ENCODE measurements around the gene SGK2.
"Not testable (repeated sequence)": the region's sequence is repeated elsewhere in the genome, so short reads cannot be mapped to it uniquely, and the experiment has no call there.

SGK2 gene

GRCh38 chr20:43563991-43564390 is 5.2 kb downstream of the SGK2 start:
- DNase-seq (ENCODE audit: low spot score): no peak

- no peak for DNase-seq (ENCODE audit: low spot score)
Observed at GRCh38 chr20:43564455-43564854, 5.6 kb downstream of the SGK2 start.

- no peak for DNase-seq (ENCODE audit: low spot score)
Observed at GRCh38 chr20:43564993-43565757, 6.3 kb downstream of the SGK2 start.

GRCh38 chr20:43565758-43566104 is 6.9 kb downstream of the SGK2 start:
- no peak for DNase-seq (ENCODE audit: low spot score)

- DNase-seq (ENCODE audit: low spot score): no peak
Observed at GRCh38 chr20:43567477-43567876, 8.7 kb downstream of the SGK2 start.

GRCh38 chr20:43568706-43569105 is 9.9 kb downstream of the SGK2 start:
- no peak for DNase-seq (ENCODE audit: low spot score)

GRCh38 chr20:43569282-43569681 is 10.5 kb downstream of the SGK2 start:
- DNase-seq (ENCODE audit: low spot score): no peak

GRCh38 chr20:43570496-43570895 is 11.7 kb downstream of the SGK2 start:
- no peak for DNase-seq (ENCODE audit: low spot score)

- DNase-seq (ENCODE audit: low spot score): no peak
Observed at GRCh38 chr20:43571310-43571709, 12.5 kb downstream of the SGK2 start.

GRCh38 chr20:43571771-43572170 is 12.9 kb downstream of the SGK2 start:
- DNase-seq (ENCODE audit: low spot score): no peak

- DNase-seq (ENCODE audit: low spot score): no peak
Observed at GRCh38 chr20:43572891-43573290, 14.1 kb downstream of the SGK2 start.

- DNase-seq (ENCODE audit: low spot score): no peak
Observed at GRCh38 chr20:43576108-43576507, 17.3 kb downstream of the SGK2 start.

- DNase-seq (ENCODE audit: low spot score): no peak
Observed at GRCh38 chr20:43579861-43580793, 21.3 kb downstream of the SGK2 start.

- DNase-seq (ENCODE audit: low spot score): no peak
Observed at GRCh38 chr20:43583133-43583864, 24.5 kb downstream of the SGK2 start.

- no peak for DNase-seq (ENCODE audit: low spot score)
Observed at GRCh38 chr20:43583982-43584432, 25.2 kb downstream of the SGK2 start.

GRCh38 chr20:43584448-43585136 is 25.8 kb downstream of the SGK2 start:
- no peak for DNase-seq (ENCODE audit: low spot score)

GRCh38 chr20:43586641-43587040 is 27.8 kb downstream of the SGK2 start:
- no peak for DNase-seq (ENCODE audit: low spot score)

- DNase-seq (ENCODE audit: low spot score): not testable (repeated sequence)
Observed at GRCh38 chr20:43588526-43588925, 29.7 kb downstream of the SGK2 start.

GRCh38 chr20:43590036-43590391 is 31.2 kb downstream of the SGK2 start:
- no peak for DNase-seq (ENCODE audit: low spot score)

GRCh38 chr20:43590392-43591303 is 31.8 kb downstream of the SGK2 start, which contains the start of gene IFT52:
Gene IFT52 (plus strand): TSS chr20:43590937. CDS start chr20:43594699, 3,762 bp downstream.
- DNase-seq (ENCODE audit: low spot score): peak; percentile 94

GRCh38 chr20:43601960-43602359 is 43.1 kb downstream of the SGK2 start:
- not testable (repeated sequence) for DNase-seq (ENCODE audit: low spot score)
